HEK293 (cell line): ENCODE measurements around the gene CORO1C.
"Not testable (repeated sequence)": the region's sequence is repeated elsewhere in the genome, so short reads cannot be mapped to it uniquely, and the experiment has no call there.

Source experiments
- CTCF ChIA-PET: fragments of 350-600 bp; formaldehyde crosslinking; extraction: SDS; loops from one replicate; lab custom pipeline; 2021; ENCODE audit warnings: antibody characterized with exemption; lab: Yijun Ruan, JAX
- POLR2A ChIA-PET: fragments of 300-600 bp; formaldehyde crosslinking; extraction: SDS; loops from one replicate; lab custom pipeline; 2020; ENCODE audit warnings: antibody characterized with exemption, inconsistent platforms; lab: Yijun Ruan, JAX
- H3K27ac ChIP-seq: fragments of 200-500 bp; sonication (Bioruptor generic); 2 replicates; pipeline ENCODE4 v1.5.1; 2014; ENCODE audit warnings: low read depth, low read length, control low read depth, inconsistent platforms; ENCODE audit errors: extremely low read depth
- H3K36me3 ChIP-seq, 2 experiments: fragments of 200-500 bp in 1 of 2; sonication (Bioruptor generic) in 1 of 2; 1 replicate in 1 of 2; 2 replicates in 1 of 2; pipeline ENCODE4 v1.5.1; 2014 to 2017; ENCODE audit warnings: inconsistent platforms in 2 of 2, low read length in 2 of 2; ENCODE audit not compliant: control insufficient read depth in 2 of 2, insufficient read depth in 1 of 2
- H3K4me1 ChIP-seq: fragments of 200-500 bp; sonication (Bioruptor generic); 2 replicates; pipeline ENCODE4 v1.5.1; 2014; ENCODE audit warnings: mild to moderate bottlenecking, low read length, inconsistent platforms; ENCODE audit not compliant: control insufficient read depth, insufficient read depth
- H3K4me3 ChIP-seq: 2 replicates; pipeline ENCODE4 v1.5.1; 2011; ENCODE audit warnings: low read depth, mild to moderate bottlenecking, control low read depth, low read length, moderate library complexity
- H3K9me3 ChIP-seq: fragments of 200-500 bp; sonication (Bioruptor generic); 2 replicates; pipeline ENCODE4 v1.5.1; 2014; ENCODE audit warnings: low read depth, low read length, inconsistent platforms; ENCODE audit not compliant: control insufficient read depth, insufficient read depth
- SCRT1 ChIP-seq: fragments of 450-650 bp; formaldehyde crosslinking; IDR thresholded peaks from 2 replicates; pipeline ENCODE4 v1.5.1; 2016; ENCODE audit warnings: missing biosample characterization, missing genetic modification characterization, borderline replicate concordance
- SCRT2 ChIP-seq: fragments of 450-650 bp; formaldehyde crosslinking; IDR thresholded peaks from 2 replicates; pipeline ENCODE4 v1.5.1; 2016; ENCODE audit warnings: missing biosample characterization, missing genetic modification characterization
- TRIM28 ChIP-seq: IDR thresholded peaks from 2 replicates; pipeline ENCODE4 v1.6.1; 2011; ENCODE audit warnings: low read length, control low read depth, borderline replicate concordance
- ZBTB1 ChIP-seq: fragments of 450-650 bp; formaldehyde crosslinking; IDR thresholded peaks from 2 replicates; pipeline ENCODE4 v1.5.1; 2016; ENCODE audit warnings: missing biosample characterization, missing genetic modification characterization
- ZEB2 ChIP-seq: fragments of 450-650 bp; formaldehyde crosslinking; IDR thresholded peaks from 2 replicates; pipeline ENCODE4 v1.5.1; 2016; ENCODE audit warnings: missing biosample characterization, missing genetic modification characterization
- ZNF112 ChIP-seq: fragments of 450-650 bp; formaldehyde crosslinking; IDR thresholded peaks from 2 replicates; pipeline ENCODE4 v1.5.0; 2017; ENCODE audit warnings: missing biosample characterization, missing genetic modification characterization
- ZNF311 ChIP-seq: fragments of 450-650 bp; formaldehyde crosslinking; IDR thresholded peaks from 2 replicates; pipeline ENCODE4 v1.5.1; 2017; ENCODE audit warnings: missing biosample characterization, missing genetic modification characterization, borderline replicate concordance
- ZNF341 ChIP-seq: fragments of 450-650 bp; formaldehyde crosslinking; IDR thresholded peaks from 2 replicates; pipeline ENCODE4; 2016; ENCODE audit warnings: low read depth, missing biosample characterization, missing genetic modification characterization
- ZNF404 ChIP-seq: fragments of 450-650 bp; formaldehyde crosslinking; IDR thresholded peaks from 2 replicates; pipeline ENCODE4 v1.5.1; 2017; ENCODE audit warnings: missing biosample characterization, missing genetic modification characterization
- ZNF558 ChIP-seq: fragments of 450-650 bp; formaldehyde crosslinking; IDR thresholded peaks from 2 replicates; pipeline ENCODE4 v1.5.1; 2016; ENCODE audit warnings: missing biosample characterization, missing genetic modification characterization
- ZNF621 ChIP-seq: fragments of 450-650 bp; formaldehyde crosslinking; IDR thresholded peaks from 2 replicates; pipeline ENCODE4 v1.5.1; 2017; ENCODE audit warnings: missing biosample characterization, missing genetic modification characterization
- ZNF639 ChIP-seq: fragments of 450-650 bp; formaldehyde crosslinking; IDR thresholded peaks from 2 replicates; pipeline ENCODE4 v1.5.1; 2016; ENCODE audit warnings: missing biosample characterization, missing genetic modification characterization
- ZNF664 ChIP-seq: fragments of 450-650 bp; formaldehyde crosslinking; IDR thresholded peaks from 2 replicates; pipeline ENCODE4 v1.5.1; 2016; ENCODE audit warnings: missing biosample characterization, missing genetic modification characterization
- ZNF704 ChIP-seq: fragments of 450-650 bp; formaldehyde crosslinking; IDR thresholded peaks from 2 replicates; pipeline ENCODE4 v1.5.1; 2016; ENCODE audit warnings: missing biosample characterization, missing genetic modification characterization
- ZSCAN4 ChIP-seq: fragments of 450-650 bp; formaldehyde crosslinking; IDR thresholded peaks from 2 replicates; pipeline ENCODE4 v1.5.1; 2017; ENCODE audit warnings: missing biosample characterization, missing genetic modification characterization

Gene CORO1C

GRCh38 chr12:108772891-108773797 is 41.8 kb upstream of the CORO1C start (continued):
- TF ChIP-seq ZBTB1 (tag by site-specific recombination), result no peak
- TF ChIP-seq ZNF621, result no peak
- TF ChIP-seq ZNF112 (tag by site-specific recombination), result no peak
- TF ChIP-seq ZNF558, result no peak
- no peak for TF ChIP-seq ZNF311
- TF ChIP-seq ZSCAN4, result peak; percentile 59

- Histone ChIP-seq H3K4me1 (no peaks in the 10 kb centered on the region), H3K9me3 (no peaks in the 10 kb centered on the region), H3K36me3 (no peaks in the 10 kb centered on the region), H3K27ac (no peak overlapping the region), H3K4me3 (no peak overlapping the region)
- TF ChIP-seq TRIM28, result no peak
- peak; percentile 89 for TF ChIP-seq SCRT2 (tag by site-specific recombination)
- no peak for TF ChIP-seq ZNF639
- peak; percentile 77 for TF ChIP-seq SCRT1
- CTCF ChIA-PET, result no interaction called here
- POLR2A ChIA-PET, result no interaction called here
Measured at GRCh38 chr12:108772247-108772646, 40.9 kb upstream of the CORO1C start.

GRCh38 chr12:108771835-108772234 is 40.5 kb upstream of the CORO1C start:
- H3K9me3 ChIP-seq, H3K36me3 ChIP-seq, H3K4me1 ChIP-seq, H3K27ac ChIP-seq, H3K4me3 ChIP-seq, POLR2A ChIA-PET: not testable (repeated sequence)
- CTCF ChIA-PET, result interaction anchor here (0.7 kb wide), 1 partner anchor 31 kb away, joined by 3 read pairs; no protein-coding TSS in a partner anchor

GRCh38 chr12:108770963-108771362 is 39.6 kb upstream of the CORO1C start:
- TF ChIP-seq ZNF341 (tag by site-specific recombination) (no peak), ZNF704 (no peak), ZEB2 (tag by site-specific recombination) (no peak), ZNF664 (tag by site-specific recombination) (peak; percentile 80; the same call in 1 of the 2 replicates), ZNF404 (no peak), SCRT2 (tag by site-specific recombination) (0 out of 2 replicates have a peak, but pooled peaks have one; percentile 19)
- POLR2A ChIA-PET, result no interaction called here

More at GRCh38 chr12:108770963-108771362, 39.6 kb upstream of the CORO1C start:
- Histone ChIP-seq H3K4me3 (no peak overlapping the region), H3K4me1 (no peaks in the 10 kb centered on the region), H3K9me3 (no peaks in the 10 kb centered on the region), H3K27ac (no peak overlapping the region), H3K36me3 (no peaks in the 10 kb centered on the region)
- CTCF ChIA-PET, result interaction anchor here (0.6 kb wide), 1 partner anchor 102 kb away, joined by 3 read pairs; no protein-coding TSS in a partner anchor
